Activated CD8-positive, alpha-beta memory T cell treated with anti-CD3 and anti-CD28 coated beads, Interleukin-2, amount 50 U/mL, for 4 hours (primary cell): ENCODE results near the gene NDUFB1.

ENCODE experiments used
- DNase-seq: peaks from one replicate; pipeline ENCODE4 v3.0.0-alpha.2; 2020

Gene NDUFB1

GRCh38 chr14:92121670-92122350 lies at the start of gene NDUFB1, which contains the start of gene CPSF2:
Gene NDUFB1 (minus strand): TSS chr14:92121706. CDS start chr14:92117637, 4,069 bp downstream.
Gene CPSF2 (plus strand): TSS chr14:92121969. CDS start chr14:92130985, 9,016 bp downstream.
- peak; percentile 82 for DNase-seq

- no peak for DNase-seq
These were observed 43.5 kb upstream of the NDUFB1 start for GRCh38 chr14:92164958-92165357.

GRCh38 chr14:92161521-92161920 lies 40.0 kb upstream of the NDUFB1 start:
- no peak for DNase-seq

- DNase-seq = no peak
These were observed 39.1 kb upstream of the NDUFB1 start for GRCh38 chr14:92160619-92161018.

DNA sequence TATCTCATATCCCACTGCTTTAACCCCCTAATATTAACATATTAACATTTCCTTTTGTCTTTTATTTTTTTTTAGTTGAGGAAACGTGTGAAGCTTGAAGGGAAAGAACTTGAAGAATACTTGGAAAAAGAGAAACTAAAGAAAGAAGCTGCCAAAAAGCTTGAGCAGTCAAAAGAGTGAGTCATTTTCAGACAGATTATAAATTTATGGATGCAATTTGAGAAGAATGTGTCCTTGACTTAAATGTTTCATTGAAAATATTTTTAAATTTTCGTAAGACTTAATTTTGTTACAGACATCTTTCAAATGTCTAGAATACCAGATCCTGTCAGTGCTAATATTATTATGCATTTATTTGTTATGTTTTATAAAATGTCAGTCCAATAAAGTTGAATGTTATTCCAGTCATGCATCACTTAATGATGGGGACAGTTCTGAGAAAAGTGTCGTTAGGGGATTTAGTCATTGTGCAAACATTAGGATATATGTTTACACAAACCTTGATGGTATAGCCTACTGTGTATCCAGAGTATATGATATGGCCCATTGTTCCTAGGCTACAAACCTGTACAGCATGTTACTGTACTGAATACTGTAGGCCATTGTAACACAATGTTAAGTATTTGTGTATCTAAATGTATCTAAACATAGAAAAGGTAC lies 32.9 kb upstream of the NDUFB1 start:
- no peak for DNase-seq

DNA sequence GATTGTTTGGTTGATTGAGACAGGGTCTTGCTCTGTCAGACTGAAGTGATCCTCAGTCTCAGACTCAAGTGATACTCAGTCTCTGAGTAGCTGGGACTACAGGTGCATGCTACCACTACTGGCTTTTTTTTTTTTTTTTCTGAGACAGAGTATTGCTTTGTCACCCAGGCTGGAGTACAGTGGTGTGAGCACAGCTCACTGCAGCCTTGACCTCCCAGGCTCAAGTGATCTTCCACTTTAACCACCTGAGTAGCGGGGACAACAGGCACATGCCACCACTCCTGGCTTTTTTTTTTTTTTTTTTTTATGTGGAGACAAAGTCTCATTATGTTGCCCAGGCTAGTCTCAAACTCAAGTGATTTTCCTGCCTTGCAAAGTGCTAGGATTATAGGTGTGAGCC lies 32.1 kb upstream of the NDUFB1 start:
- no peak for DNase-seq

DNA sequence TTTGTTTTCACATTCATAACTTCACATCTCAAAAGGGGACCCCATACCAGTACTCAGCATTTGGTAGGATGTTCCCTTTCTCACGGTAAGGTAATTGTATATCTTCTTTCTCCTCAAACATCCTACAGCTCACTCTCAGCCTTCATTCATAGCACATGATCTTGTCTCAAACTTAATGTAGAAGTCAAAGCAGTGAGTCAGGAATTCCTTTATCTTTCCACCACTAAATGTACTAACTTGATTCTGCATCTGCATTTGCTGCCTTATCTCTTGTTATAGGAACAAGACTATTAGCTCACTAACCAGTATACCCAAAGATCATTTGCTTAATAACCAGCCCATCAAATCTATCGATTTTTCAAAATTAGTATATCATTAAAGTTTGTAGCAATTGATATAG lies 23.2 kb upstream of the NDUFB1 start:
- DNase-seq = no peak

- no peak for DNase-seq
These were observed 22.5 kb upstream of the NDUFB1 start for GRCh38 chr14:92143962-92144361.

DNA sequence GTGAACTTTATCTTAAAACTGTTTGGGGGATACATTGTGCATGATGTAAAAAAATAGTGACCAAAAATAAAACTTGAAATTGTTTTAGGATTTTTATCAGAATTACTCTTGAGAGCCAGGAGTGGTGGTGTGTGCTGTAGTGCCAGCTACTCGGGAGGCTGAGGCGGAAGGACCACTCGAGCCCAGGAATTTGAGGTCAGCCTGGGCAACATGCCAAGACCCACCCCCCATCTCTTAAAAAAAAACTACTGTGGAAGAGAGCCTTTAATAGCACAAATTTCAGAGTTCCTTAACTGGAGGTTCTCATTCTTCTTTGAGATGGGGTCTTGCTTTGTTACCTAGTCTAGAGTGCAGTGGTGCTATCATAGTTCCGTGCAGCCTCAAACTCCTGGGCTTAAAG lies 21.8 kb upstream of the NDUFB1 start:
- no peak for DNase-seq

- no peak for DNase-seq
These were observed 13.8 kb upstream of the NDUFB1 start for GRCh38 chr14:92135269-92135668.

GRCh38 chr14:92134456-92134855 lies 12.9 kb upstream of the NDUFB1 start:
- DNase-seq = no peak

DNA sequence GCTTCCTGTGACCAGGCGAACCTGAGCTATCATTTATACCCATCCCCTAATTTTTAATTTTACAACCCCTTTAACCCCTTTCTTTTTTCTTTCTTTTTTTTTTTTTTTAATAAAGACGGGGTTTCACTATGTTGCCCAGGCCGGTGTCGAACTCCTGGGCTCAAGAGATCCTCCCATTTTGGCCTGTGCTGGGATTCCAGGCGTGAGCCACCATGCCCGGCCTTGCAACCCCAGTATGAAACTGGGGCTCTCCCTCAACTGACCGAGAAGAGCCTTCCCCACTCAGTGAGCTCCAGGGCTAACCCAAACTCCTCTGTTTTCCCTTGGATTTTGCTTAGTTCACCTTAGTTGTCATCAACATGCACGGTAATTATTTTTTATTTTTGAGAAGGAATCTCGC lies 1.3 kb upstream of the NDUFB1 start:
- no peak for DNase-seq

DNA sequence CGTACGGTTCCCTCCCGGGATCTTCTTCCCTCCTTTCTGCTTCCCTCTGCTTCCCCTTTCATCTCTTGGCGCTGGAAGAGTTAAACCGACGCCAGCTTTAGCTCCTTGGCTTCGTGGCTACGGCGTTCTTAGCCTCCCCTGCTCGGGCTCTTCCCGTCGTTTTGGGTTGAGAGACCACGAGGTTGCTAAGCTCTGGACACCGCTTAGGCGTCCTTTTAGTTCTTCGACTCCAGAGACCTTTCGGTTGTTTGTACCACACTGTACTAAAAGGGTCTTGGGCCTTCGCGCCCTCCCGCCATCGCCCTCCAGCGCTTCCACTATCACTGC lies 808 bp upstream of the NDUFB1 start:
- DNase-seq = no peak

- DNase-seq = no peak
These were observed 268 bp downstream of the NDUFB1 start for GRCh38 chr14:92121207-92121669.

GRCh38 chr14:92109490-92109889 lies 12.0 kb downstream of the NDUFB1 start:
- no peak for DNase-seq

DNA sequence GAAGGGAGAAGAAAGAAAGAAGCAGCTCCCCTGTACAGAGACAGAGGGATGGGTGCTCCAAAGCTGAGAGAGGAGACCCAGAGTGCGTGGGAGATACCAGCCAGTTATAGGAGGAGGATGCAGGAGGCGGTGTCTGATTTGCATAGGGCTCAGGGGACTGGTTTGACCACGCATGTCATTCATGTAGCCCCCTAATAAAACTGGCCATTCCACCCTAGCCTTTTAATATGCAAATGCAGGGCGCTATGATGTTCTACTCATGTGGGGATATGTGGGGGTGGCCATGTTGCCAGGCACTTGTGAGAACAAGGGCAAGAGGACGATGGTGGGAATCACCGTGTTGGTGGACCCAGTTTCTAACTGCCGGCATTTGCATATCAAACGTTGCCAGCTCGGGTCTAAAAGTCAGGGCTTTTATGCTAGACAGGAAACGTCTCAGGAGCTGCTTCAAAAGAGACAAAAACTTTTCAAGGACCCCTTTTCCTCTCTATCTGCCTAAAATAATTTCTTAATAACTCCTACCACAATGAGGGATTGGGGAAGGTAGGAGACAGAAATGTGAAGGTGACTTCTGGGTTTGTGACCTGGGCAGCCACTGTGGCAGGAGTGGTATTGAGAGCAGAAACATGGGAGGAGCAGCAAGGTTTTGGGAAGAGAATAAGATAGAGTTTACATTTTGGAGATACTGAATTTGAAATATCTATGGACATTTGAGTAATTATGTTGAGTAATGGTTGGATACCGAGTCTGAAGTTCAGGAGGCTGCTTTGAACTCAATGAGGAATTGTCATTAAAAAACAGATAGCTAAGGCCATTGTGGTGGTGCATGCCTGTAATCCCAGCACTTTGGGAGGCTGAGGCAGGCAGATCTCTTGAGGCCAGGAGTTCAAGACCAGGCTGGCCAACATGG lies 12.9 kb downstream of the NDUFB1 start:
- no peak for DNase-seq

- DNase-seq = peak; percentile 93
These were observed 15.2 kb downstream of the NDUFB1 start, which contains the start of gene ATXN3 for GRCh38 chr14:92106143-92106926. Gene ATXN3 (minus strand): TSS chr14:92106582. CDS start chr14:92106552, 30 bp downstream.

DNA sequence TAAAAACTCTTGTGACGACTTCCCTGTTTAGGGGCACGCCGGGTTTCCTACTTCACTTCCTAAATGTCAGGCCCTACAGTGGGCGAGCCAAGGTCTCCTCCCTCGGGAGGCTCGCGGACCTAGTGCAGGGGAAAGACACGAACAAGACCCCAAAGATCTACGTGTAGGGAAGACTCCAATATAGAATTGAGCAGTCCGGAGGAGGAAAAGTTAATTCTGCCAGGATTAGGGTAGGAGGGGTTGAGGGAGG lies 15.7 kb downstream of the NDUFB1 start:
- DNase-seq = no peak

DNA sequence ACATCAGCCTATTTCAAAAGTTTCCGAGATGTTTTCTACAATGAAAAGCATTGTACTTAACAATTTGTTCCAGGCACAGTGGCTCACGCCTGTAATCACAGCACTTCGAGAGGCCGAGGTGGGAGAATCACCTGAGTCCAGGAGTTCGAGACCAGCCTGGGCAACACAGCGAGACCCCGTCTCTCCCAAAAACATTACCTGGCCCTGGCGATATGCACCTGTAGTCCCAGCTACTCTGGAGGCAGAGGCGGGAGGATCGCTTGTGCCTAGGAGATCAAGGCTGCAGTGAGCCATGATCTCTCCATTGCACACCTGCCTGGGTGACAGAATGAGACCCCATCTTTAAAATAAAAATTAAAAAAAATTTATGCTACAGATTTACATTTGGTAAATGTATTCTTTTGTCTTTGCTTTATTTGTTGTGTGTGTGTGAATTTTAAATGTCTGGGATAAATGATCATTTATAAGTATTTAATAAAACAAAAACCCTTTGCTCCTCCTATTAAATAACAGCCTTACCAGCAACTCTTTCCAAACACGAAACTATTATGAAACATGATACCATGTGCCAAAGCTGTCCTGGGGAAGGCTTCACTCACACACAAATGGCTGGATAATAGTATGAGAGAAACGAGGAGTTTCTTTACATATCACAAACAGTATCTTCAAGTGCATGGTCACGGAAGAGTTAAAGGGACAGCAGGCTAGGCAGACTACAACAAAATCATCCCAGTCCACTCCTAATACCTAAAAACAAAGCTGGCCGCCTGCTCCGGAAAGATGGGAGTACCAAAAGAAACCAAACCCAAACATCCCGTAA lies 16.2 kb downstream of the NDUFB1 start:
- no peak for DNase-seq

DNA sequence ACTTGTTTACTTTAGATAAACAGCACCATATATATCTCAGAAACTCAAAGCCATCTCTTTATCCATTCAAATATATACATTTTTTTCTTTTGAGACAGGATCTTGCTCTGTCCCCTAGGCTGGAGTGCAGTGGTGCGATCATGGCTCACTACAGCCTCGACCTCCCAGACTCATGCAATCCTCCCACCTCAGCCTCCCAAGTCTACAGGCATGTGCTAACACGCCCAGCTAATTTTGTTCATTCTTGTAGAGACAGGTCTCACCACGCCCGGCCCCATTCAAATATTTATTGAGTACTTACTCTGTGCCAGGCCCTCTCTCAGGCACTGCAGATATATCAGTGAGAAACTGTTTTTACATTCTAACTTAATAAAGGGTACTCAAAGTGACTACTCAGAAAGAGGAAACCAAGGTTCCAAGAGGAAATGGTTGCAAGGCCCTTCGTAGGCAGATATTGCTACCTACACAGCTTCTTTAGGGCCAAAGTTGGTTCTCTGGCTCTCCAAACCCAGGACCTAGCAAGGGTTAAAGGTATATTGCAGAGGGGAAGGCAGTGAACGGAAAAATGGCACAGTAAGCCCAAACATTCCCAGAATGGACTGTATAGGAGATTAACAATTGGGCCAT lies 18.0 kb downstream of the NDUFB1 start:
- DNase-seq = no peak

DNA sequence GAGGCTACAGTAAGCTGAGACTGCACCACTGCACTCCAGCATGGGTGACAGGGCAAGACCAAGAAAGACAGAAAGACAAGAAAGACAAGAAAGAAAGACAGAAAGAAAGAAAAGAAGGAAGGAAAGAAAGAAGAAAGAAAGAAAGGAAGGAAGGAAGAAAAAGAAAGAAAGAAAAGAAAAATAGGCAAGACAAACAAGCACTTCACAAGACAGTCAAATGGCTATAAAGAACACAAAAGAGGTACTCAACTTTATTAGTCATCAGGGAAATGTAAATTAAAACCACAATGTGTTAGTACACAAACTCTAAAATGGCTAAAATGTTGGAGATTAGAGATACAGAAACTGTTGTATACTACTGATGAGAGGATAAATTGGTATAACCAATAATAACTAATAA lies 21.7 kb downstream of the NDUFB1 start:
- DNase-seq = no peak

DNA sequence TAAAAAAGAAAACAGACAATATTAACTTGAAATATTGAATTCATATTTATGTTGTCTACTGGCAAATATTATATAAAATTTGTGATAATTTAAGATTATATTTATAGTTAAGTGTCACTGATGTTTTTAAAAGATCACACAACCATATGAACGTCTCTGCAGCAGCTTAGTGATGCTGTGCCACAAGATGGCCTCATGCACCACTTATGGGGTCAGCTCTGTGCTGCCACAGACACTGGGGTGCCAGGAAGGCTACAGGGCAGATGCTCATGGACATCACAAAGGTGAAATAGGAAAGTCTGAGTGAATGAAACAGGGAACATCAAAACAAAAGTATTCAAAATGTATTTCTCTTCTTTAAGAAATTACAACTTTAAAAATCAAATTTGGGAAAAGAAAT lies 28.2 kb downstream of the NDUFB1 start:
- no peak for DNase-seq
